GM12801 (cell line): ENCODE measurements around the gene SLC46A1.

Experiments
- CTCF ChIP-seq: IDR thresholded peaks from one replicate; pipeline ENCODE4 v1.5.1; 2011; ENCODE audit warnings: control low read depth; ENCODE audit not compliant: insufficient read length; ENCODE audit errors: extremely low read depth

The SLC46A1 gene

GRCh38 chr17:28346746-28347246 lies 59.2 kb downstream of the SLC46A1 start:
- TF ChIP-seq CTCF, result no peak

GRCh38 chr17:28346199-28346580 lies 59.8 kb downstream of the SLC46A1 start:
- TF ChIP-seq CTCF, result no peak

GRCh38 chr17:28345419-28346198 lies 60.4 kb downstream of the SLC46A1 start:
- TF ChIP-seq CTCF, result no peak
